HL-60 (cell line): ENCODE measurements around the gene VNN1.

ENCODE experiments used
- DNase-seq, 2 experiments: peaks; one replicate each; pipeline ENCODE4 v3.0.0-alpha.2; 2010 to 2020; ENCODE audit warnings: low read depth in 1 of 2, low spot score in 1 of 2
- H3K27ac ChIP-seq: fragments of 250-450 bp; sonication (Bioruptor Pico); replicated peaks from 2 replicates; pipeline ENCODE4 v1.5.1; 2020; ENCODE audit warnings: mild to moderate bottlenecking, moderate library complexity
- H3K27me3 ChIP-seq: fragments of 250-450 bp; sonication (Bioruptor Pico); 2 replicates; pipeline ENCODE4 v1.5.1; 2021; ENCODE audit warnings: mild to moderate bottlenecking, moderate library complexity; ENCODE audit not compliant: insufficient read depth, poor library complexity, severe bottlenecking
- H3K4me3 ChIP-seq: replicated peaks from 2 replicates; pipeline ENCODE4 v1.5.1; 2011; ENCODE audit warnings: mild to moderate bottlenecking, control low read depth, low read length; ENCODE audit not compliant: insufficient read depth
- GABPA ChIP-seq: IDR thresholded peaks from 2 replicates; pipeline ENCODE4 v1.6.1; 2012; ENCODE audit warnings: low read depth
- POLR2AphosphoS5 ChIP-seq: IDR thresholded peaks from 2 replicates; pipeline ENCODE4 v1.6.1; 2012; ENCODE audit warnings: low read depth
- REST ChIP-seq: IDR thresholded peaks from 2 replicates; pipeline ENCODE4 v1.6.1; 2012; ENCODE audit warnings: low read depth; ENCODE audit not compliant: insufficient replicate concordance
- SPI1 ChIP-seq: IDR thresholded peaks from 2 replicates; pipeline ENCODE4 v1.6.1; 2012; ENCODE audit warnings: low read depth, mild to moderate bottlenecking, borderline replicate concordance
- TF ChIP-seq, protein P1 (sequence below): IDR thresholded peaks from one replicate; pipeline ENCODE4 v1.5.1; 2011; ENCODE audit warnings: low read length, control low read depth, inconsistent platforms; ENCODE audit not compliant: insufficient read depth

The VNN1 gene

GRCh38 chr6:132714160-132714559 lies 305 bp upstream of the VNN1 start:
- H3K4me3 ChIP-seq, result no peak overlapping the region
- H3K27me3 ChIP-seq, result no peaks in the 10 kb centered on the region
- TF ChIP-seq POLR2AphosphoS5, result no peak
- no peak for TF ChIP-seq SPI1
- TF ChIP-seq REST, result no peak
- TF ChIP-seq, protein P1, sequence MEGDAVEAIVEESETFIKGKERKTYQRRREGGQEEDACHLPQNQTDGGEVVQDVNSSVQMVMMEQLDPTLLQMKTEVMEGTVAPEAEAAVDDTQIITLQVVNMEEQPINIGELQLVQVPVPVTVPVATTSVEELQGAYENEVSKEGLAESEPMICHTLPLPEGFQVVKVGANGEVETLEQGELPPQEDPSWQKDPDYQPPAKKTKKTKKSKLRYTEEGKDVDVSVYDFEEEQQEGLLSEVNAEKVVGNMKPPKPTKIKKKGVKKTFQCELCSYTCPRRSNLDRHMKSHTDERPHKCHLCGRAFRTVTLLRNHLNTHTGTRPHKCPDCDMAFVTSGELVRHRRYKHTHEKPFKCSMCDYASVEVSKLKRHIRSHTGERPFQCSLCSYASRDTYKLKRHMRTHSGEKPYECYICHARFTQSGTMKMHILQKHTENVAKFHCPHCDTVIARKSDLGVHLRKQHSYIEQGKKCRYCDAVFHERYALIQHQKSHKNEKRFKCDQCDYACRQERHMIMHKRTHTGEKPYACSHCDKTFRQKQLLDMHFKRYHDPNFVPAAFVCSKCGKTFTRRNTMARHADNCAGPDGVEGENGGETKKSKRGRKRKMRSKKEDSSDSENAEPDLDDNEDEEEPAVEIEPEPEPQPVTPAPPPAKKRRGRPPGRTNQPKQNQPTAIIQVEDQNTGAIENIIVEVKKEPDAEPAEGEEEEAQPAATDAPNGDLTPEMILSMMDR, result no peak
- no peak for TF ChIP-seq GABPA
- no peak overlapping the region for H3K27ac ChIP-seq
- DNase-seq, result no peak

DNA sequence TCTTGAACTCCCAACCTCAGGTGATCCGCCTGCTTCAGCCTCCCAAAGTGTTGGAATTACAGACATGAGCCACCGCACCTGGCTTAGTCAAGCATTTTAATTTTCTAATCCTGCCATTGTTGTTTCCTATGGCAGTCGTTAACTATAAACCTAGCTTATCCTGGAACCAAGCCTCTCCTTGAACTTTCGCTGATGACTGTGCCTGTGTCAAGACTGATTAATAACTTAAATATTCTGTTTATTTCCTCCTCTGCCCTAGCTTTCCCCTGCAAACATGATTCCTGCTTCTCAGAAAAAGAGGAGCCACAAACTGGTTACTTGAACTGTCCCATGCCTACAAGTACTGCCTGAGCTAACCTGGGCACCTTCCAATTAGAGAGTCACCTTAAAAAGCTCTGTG lies 1.5 kb downstream of the VNN1 start:
- no peak for DNase-seq
- H3K27me3 ChIP-seq, result no peaks in the 10 kb centered on the region
- TF ChIP-seq POLR2AphosphoS5 (no peak), GABPA (no peak), REST (no peak), SPI1 (no peak)
- TF ChIP-seq, protein P1, result no peak
- H3K27ac ChIP-seq, result no peak overlapping the region
- H3K4me3 ChIP-seq, result no peak overlapping the region

DNA sequence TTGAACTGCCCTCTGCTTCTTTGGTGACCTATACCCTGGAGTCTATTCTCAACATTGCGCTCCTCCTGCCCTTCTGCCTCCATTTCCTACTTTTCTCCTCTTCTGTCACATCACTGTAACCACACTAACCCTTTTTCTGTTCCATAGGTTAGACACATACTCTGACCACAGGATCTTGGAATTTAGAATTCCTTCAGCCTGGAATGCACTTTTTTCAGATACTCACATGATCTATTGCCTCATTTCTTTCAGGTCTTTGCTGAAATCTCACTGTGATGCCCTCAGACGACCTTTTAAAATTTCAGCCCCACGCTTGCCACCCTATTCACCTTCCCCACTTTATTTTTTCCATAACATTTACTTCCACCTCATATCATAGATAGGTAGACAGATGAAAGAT lies 5.1 kb downstream of the VNN1 start:
- no peak overlapping the region for H3K4me3 ChIP-seq
- TF ChIP-seq, protein P1, result no peak
- no peak for TF ChIP-seq REST
- TF ChIP-seq GABPA, result no peak
- TF ChIP-seq POLR2AphosphoS5, result no peak
- TF ChIP-seq SPI1, result no peak
- H3K27ac ChIP-seq, result no peak overlapping the region
- no peak for DNase-seq
- no peaks in the 10 kb centered on the region for H3K27me3 ChIP-seq
